HepG2 (cell line): ENCODE results near the gene VENTX. TPM values are rescaled to one million over a fixed set of nuclear protein-coding genes. Genes with fewer than 3 reads are reported as not detected.

Experiments
- ATAC-seq: fragments of 200-7000 bp; cut with Tn5 transposase; 3 replicates; pipeline ENCODE4 v1.9.1; 2020; ENCODE audit warnings: mild to moderate bottlenecking, moderate library complexity
- BruUV-seq: library from RNA; stranded (reverse); fragments of 400-500 nt; replicated peaks from 2 replicates; lab custom pipeline; 2021; lab: Mats Ljungman, UMichigan
- CTCF ChIA-PET: fragments of 300-600 bp; formaldehyde crosslinking; extraction: SDS; loops from one replicate; lab custom pipeline; 2021; ENCODE audit warnings: low total read pairs, inconsistent platforms, low intra/inter-chr PET ratio; lab: Yijun Ruan, JAX
- POLR2A ChIA-PET: fragments of 350-600 bp; sonication (Branson Sonifier 250); formaldehyde crosslinking; loops from one replicate; lab custom pipeline; 2020; ENCODE audit warnings: antibody characterized with exemption, inconsistent platforms; lab: Yijun Ruan, JAX
- DNase-seq: peaks from one replicate; pipeline ENCODE4 v3.0.0-alpha.2; 2015; ENCODE audit warnings: low spot score
- FAIRE-seq: peaks from 3 replicates; lab custom pipeline; 2011; peaks lifted over from hg19 to GRCh38; lab: Jason Lieb, UNC
- H2AFZ ChIP-seq: one replicate; pipeline ENCODE4 v1.6.1; 2011; ENCODE audit warnings: low read length, inconsistent platforms
- H3K27ac ChIP-seq: fragments of 300-600 bp; 3 replicates; pipeline ENCODE4 v1.8.0; 2011; ENCODE audit warnings: mixed run types, mild to moderate bottlenecking, mixed read lengths, low read length, inconsistent platforms; ENCODE audit not compliant: insufficient read depth; ENCODE audit errors: extremely low read length
- H3K27me3 ChIP-seq, 2 experiments: fragments of 200-600 bp in 1 of 2; 2 replicates in 1 of 2; 3 replicates in 1 of 2; pipeline versions ENCODE4 v1.6.0 to v1.8.0; 2011; ENCODE audit warnings: low read length in 2 of 2, mild to moderate bottlenecking in 2 of 2, moderate library complexity in 2 of 2, inconsistent platforms in 1 of 2; ENCODE audit not compliant: insufficient read depth in 2 of 2, control insufficient read depth in 1 of 2
- H3K36me3 ChIP-seq, 2 experiments: fragments of 200-600 bp in 1 of 2; replicated peaks in 1 of 2; 2 replicates in 1 of 2; 3 replicates in 1 of 2; pipeline versions ENCODE4 v1.5.1 to v1.8.0; 2011; ENCODE audit warnings: low read length in 2 of 2, inconsistent platforms in 1 of 2; ENCODE audit not compliant: insufficient read depth in 2 of 2, control insufficient read depth in 1 of 2
- H3K4me1 ChIP-seq: 2 replicates; pipeline ENCODE4 v1.5.1; 2012; ENCODE audit warnings: low read length, inconsistent platforms; ENCODE audit not compliant: insufficient read depth
- H3K4me2 ChIP-seq: 2 replicates; pipeline ENCODE4 v1.6.0; 2011; ENCODE audit warnings: low read depth, low read length, inconsistent platforms
- H3K4me3 ChIP-seq, 3 experiments: fragments of 200-600 bp in 1 of 3; sonication (generic), shearing (Covaris generic) in 1 of 3; replicated peaks in 1 of 3; 2 replicates each; pipeline ENCODE4 v1.5.1; 2011 to 2016; ENCODE audit warnings: low read length in 3 of 3, inconsistent platforms in 2 of 3, low read depth in 2 of 3, mild to moderate bottlenecking in 2 of 3, control low read depth in 1 of 3, mixed read lengths in 1 of 3; ENCODE audit not compliant: insufficient read depth in 1 of 3
- H3K79me2 ChIP-seq: one replicate; pipeline ENCODE4 v1.6.1; 2011; ENCODE audit warnings: low read length, inconsistent platforms; ENCODE audit not compliant: insufficient read depth
- H3K9ac ChIP-seq: 2 replicates; pipeline ENCODE4 v1.6.0; 2011; ENCODE audit warnings: mild to moderate bottlenecking, low read depth, low read length, inconsistent platforms; ENCODE audit not compliant: insufficient read depth
- H3K9me3 ChIP-seq: 2 replicates; pipeline ENCODE4 v1.5.1; 2012; ENCODE audit warnings: mild to moderate bottlenecking, low read length
- H4K20me1 ChIP-seq: 2 replicates; pipeline ENCODE4 v1.6.0; 2011; ENCODE audit warnings: inconsistent platforms, mild to moderate bottlenecking, low read length, moderate library complexity; ENCODE audit not compliant: insufficient read depth
- ATM ChIP-seq: fragments of 450-650 bp; IDR thresholded peaks from 2 replicates; pipeline ENCODE4 v1.7.1; 2017; ENCODE audit warnings: mild to moderate bottlenecking, borderline replicate concordance
- CENPT ChIP-seq: sonication (generic); formaldehyde crosslinking; IDR thresholded peaks from 2 replicates; pipeline ENCODE4 v1.8.0; 2022; ENCODE audit warnings: low read depth, mild to moderate bottlenecking, moderate library complexity, missing genetic modification reagents
- HOXD1 ChIP-seq: sonication (generic); formaldehyde crosslinking; IDR thresholded peaks from 2 replicates; pipeline ENCODE4 v1.5.0; 2020; ENCODE audit warnings: missing genetic modification reagents
- NPAS2 ChIP-seq: sonication (generic); formaldehyde crosslinking; IDR thresholded peaks from 2 replicates; pipeline ENCODE4 v1.8.0; 2022; ENCODE audit warnings: mild to moderate bottlenecking, missing genetic modification reagents, borderline replicate concordance
- POLR2G ChIP-seq: fragments of 200-400 bp; formaldehyde crosslinking; IDR thresholded peaks from 2 replicates; pipeline ENCODE4 v1.6.1; 2018; ENCODE audit warnings: mild to moderate bottlenecking, low read depth, low read length, moderate library complexity
- RFXAP ChIP-seq: sonication (generic); formaldehyde crosslinking; IDR thresholded peaks from 2 replicates; pipeline ENCODE4 v1.4.0; 2020; ENCODE audit warnings: missing genetic modification reagents, borderline replicate concordance
- RXRB ChIP-seq: IDR thresholded peaks from 2 replicates; pipeline ENCODE4 v1.6.1; 2016; ENCODE audit warnings: borderline replicate concordance, missing genetic modification reagents, missing compliant biosample characterization
- ZNF296 ChIP-seq: sonication (generic); formaldehyde crosslinking; conservative IDR thresholded peaks from 2 replicates; pipeline ENCODE4 v1.5.0; 2020; ENCODE audit warnings: mild to moderate bottlenecking, missing genetic modification reagents
- ZNF549 ChIP-seq: sonication (generic); formaldehyde crosslinking; IDR thresholded peaks from 2 replicates; pipeline ENCODE4 v1.5.0; 2020; ENCODE audit warnings: missing genetic modification reagents
- ZNF552 ChIP-seq: sonication (generic); formaldehyde crosslinking; IDR thresholded peaks from 2 replicates; pipeline ENCODE4 v1.9.0; 2022; ENCODE audit warnings: missing genetic modification reagents, mild to moderate bottlenecking, borderline replicate concordance
- ZNF577 ChIP-seq: sonication (generic); formaldehyde crosslinking; IDR thresholded peaks from 2 replicates; pipeline ENCODE4 v1.4.0; 2020; ENCODE audit warnings: mild to moderate bottlenecking, low read depth, missing genetic modification reagents, borderline replicate concordance
- WGBS: methylation state at CpG from one replicate; pipeline ENCODE4 v1.1.6; 2017; ENCODE audit warnings: low lambda C conversion rate; 5-methylcytosine and 5-hydroxymethylcytosine counted together
- in situ Hi-C: cut with HindIII; loops from 2 replicates; pipeline ENCODE4 v1.10.0; 2017; ENCODE audit warnings: low pct_unique_long_range_greater_than_20kb; ENCODE audit not compliant: extremely low pct_ligation_motif_present
- intact Hi-C: fragments of 100-400 bp; cut with micrococcal nuclease; formaldehyde crosslinking; loops from one replicate; pipeline ENCODE4 v1.10.0; 2022; ENCODE audit not compliant: unreplicated experiment
- polyA plus RNA-seq, 8 experiments: library from polyadenylated mRNA; depleted of rRNA in 3 of 8; stranded (reverse) in 7 of 8; unstranded in 1 of 8; fragments of >200 nt; fragmentation: Illumina TruSeq in 4 of 8; extraction: Trizol in 4 of 8; gene quantifications; 2 replicates each; pipeline versions ENCODE4 v1.2.1 to v1.2.3, GENCODE V29; 2011 to 2016; ENCODE audit warnings: low read depth in 4 of 8, missing spikeins in 1 of 8, mixed read lengths in 1 of 8; ENCODE audit not compliant: insufficient read depth in 1 of 8
- total RNA-seq, 5 experiments: library from RNA; depleted of rRNA; stranded (reverse); fragments of >200 nt; fragmentation: Illumina TruSeq; extraction: Trizol; gene quantifications; 2 replicates each; pipeline ENCODE4 v1.2.3, GENCODE V29; 2016; ENCODE audit warnings: low read depth in 1 of 5
- TF ChIP-seq, protein P1 (sequence below): sonication (generic); formaldehyde crosslinking; IDR thresholded peaks from 2 replicates; pipeline ENCODE4 v1.4.0; 2020; ENCODE audit warnings: mild to moderate bottlenecking, missing genetic modification reagents
- TF ChIP-seq, protein P2 (sequence below): sonication (generic); formaldehyde crosslinking; IDR thresholded peaks from 2 replicates; pipeline ENCODE4 v1.9.0; 2022; ENCODE audit warnings: missing genetic modification reagents, mild to moderate bottlenecking, borderline replicate concordance
- TF ChIP-seq, protein P3 (sequence below): sonication (generic); formaldehyde crosslinking; IDR thresholded peaks from 2 replicates; pipeline ENCODE4 v1.5.0; 2020; ENCODE audit warnings: missing genetic modification reagents
- TF ChIP-seq, protein P4 (sequence below): sonication (generic); formaldehyde crosslinking; IDR thresholded peaks from 2 replicates; pipeline ENCODE4 v1.5.0; 2020; ENCODE audit warnings: missing genetic modification reagents

VENTX gene
- total and polyA plus RNA-seq, 2 of the 13 experiments (the other 11 are each of a cell fraction or from before 2014, with no cell fraction given): not detected

DNA sequence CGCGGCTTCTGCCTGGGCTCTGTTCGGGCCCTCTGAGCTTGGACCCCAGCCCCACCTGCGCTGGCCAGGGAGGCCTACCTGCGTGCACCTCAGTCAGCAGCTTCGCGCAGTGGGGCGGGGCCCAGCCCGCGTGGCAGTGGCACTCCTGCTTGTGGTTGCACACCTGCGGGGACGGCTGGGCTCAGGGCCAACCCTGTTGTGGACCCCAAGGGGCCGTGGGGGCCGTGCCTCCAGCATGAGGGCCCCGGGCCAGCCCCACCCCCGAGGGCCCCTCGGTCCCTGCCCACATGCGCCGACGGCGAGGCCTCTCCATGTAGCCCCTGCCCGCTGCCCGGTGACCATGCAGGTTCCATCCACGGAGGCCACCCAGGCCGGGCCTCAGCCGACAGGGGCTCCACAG is 31.7 kb downstream of the VENTX start:
- BruUV-seq: no TSS peak
- DNase-seq (no peak), FAIRE-seq (no peak), ATAC-seq (no peak)
- 41% methylated on average over 5 of the region's 26 CpGs for WGBS
- H4K20me1 ChIP-seq: no peaks in the 10 kb centered on the region
- H3K9me3 ChIP-seq: no peaks in the 10 kb centered on the region
- no peak overlapping the region for H3K4me3 ChIP-seq
- no peak overlapping the region for H3K27ac ChIP-seq
- no peak overlapping the region for H2AFZ ChIP-seq
- H3K27me3 ChIP-seq: peaks cover 0 to 7% of the 10 kb centered on the region in 2 experiments; a peak in 3 of 5 replicates
- no peak overlapping the region for H3K9ac ChIP-seq
- H3K36me3 ChIP-seq: no peaks in the 10 kb centered on the region
- H3K4me2 ChIP-seq: no peak overlapping the region
- intact Hi-C loops: no loop called here
- CTCF ChIA-PET: no interaction called here
- H3K4me1 ChIP-seq: no peaks in the 10 kb centered on the region
- TF ChIP-seq, protein P1, sequence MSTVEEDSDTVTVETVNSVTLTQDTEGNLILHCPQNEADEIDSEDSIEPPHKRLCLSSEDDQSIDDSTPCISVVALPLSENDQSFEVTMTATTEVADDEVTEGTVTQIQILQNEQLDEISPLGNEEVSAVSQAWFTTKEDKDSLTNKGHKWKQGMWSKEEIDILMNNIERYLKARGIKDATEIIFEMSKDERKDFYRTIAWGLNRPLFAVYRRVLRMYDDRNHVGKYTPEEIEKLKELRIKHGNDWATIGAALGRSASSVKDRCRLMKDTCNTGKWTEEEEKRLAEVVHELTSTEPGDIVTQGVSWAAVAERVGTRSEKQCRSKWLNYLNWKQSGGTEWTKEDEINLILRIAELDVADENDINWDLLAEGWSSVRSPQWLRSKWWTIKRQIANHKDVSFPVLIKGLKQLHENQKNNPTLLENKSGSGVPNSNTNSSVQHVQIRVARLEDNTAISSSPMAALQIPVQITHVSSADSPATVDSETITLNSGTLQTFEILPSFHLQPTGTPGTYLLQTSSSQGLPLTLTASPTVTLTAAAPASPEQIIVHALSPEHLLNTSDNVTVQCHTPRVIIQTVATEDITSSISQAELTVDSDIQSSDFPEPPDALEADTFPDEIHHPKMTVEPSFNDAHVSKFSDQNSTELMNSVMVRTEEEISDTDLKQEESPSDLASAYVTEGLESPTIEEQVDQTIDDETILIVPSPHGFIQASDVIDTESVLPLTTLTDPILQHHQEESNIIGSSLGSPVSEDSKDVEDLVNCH: no peak
- TF ChIP-seq, protein P2, sequence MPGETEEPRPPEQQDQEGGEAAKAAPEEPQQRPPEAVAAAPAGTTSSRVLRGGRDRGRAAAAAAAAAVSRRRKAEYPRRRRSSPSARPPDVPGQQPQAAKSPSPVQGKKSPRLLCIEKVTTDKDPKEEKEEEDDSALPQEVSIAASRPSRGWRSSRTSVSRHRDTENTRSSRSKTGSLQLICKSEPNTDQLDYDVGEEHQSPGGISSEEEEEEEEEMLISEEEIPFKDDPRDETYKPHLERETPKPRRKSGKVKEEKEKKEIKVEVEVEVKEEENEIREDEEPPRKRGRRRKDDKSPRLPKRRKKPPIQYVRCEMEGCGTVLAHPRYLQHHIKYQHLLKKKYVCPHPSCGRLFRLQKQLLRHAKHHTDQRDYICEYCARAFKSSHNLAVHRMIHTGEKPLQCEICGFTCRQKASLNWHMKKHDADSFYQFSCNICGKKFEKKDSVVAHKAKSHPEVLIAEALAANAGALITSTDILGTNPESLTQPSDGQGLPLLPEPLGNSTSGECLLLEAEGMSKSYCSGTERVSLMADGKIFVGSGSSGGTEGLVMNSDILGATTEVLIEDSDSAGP (CRISPR knock-in tag): no peak
- TF ChIP-seq ZNF552 (no peak), CENPT (CRISPR knock-in tag) (no peak), RFXAP (no peak), POLR2G (no peak), RXRB (CRISPR knock-in tag) (no peak), ZNF296 (CRISPR knock-in tag) (no peak), ZNF577 (CRISPR knock-in tag) (no peak), ZNF549 (CRISPR knock-in tag) (no peak), HOXD1 (CRISPR knock-in tag) (no peak), NPAS2 (CRISPR knock-in tag) (no peak), ATM (no peak)
- TF ChIP-seq, protein P3, sequence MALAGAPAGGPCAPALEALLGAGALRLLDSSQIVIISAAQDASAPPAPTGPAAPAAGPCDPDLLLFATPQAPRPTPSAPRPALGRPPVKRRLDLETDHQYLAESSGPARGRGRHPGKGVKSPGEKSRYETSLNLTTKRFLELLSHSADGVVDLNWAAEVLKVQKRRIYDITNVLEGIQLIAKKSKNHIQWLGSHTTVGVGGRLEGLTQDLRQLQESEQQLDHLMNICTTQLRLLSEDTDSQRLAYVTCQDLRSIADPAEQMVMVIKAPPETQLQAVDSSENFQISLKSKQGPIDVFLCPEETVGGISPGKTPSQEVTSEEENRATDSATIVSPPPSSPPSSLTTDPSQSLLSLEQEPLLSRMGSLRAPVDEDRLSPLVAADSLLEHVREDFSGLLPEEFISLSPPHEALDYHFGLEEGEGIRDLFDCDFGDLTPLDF (CRISPR knock-in tag): no peak
- TF ChIP-seq, protein P4, sequence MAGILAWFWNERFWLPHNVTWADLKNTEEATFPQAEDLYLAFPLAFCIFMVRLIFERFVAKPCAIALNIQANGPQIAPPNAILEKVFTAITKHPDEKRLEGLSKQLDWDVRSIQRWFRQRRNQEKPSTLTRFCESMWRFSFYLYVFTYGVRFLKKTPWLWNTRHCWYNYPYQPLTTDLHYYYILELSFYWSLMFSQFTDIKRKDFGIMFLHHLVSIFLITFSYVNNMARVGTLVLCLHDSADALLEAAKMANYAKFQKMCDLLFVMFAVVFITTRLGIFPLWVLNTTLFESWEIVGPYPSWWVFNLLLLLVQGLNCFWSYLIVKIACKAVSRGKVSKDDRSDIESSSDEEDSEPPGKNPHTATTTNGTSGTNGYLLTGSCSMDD (CRISPR knock-in tag): no peak
- POLR2A ChIA-PET: no interaction called here
- H3K79me2 ChIP-seq: no peaks in the 10 kb centered on the region
- in situ Hi-C loops: no loop called here
